ENCODE data around the gene TIGD1.
"Not testable (repeated sequence)": the region's sequence is repeated elsewhere in the genome, so short reads cannot be mapped to it uniquely, and the experiment has no call there.

Gene TIGD1

DNA sequence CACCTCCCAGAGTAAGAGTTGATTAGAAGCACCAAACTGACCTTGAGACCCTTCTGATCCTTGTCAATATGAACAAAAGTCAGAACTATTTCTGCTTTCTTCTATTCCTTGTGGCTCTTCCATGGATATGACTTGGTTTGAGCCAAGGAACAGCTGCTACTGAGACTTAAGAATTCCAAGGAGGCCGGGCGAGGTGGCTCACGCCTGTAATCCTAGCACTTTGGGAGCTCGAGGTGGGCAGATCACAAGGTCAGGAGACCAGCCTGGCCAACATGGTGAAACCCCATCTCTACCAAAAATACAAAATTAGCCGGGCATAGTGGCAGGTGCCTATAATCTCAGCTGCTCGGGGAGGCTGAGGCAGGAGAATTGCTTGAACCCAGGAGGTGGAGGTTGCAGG lies 20.1 kb upstream of the TIGD1 start:
- not testable (repeated sequence) for DNase-seq (ENCODE audit: low read depth, low spot score)

GRCh38 chr2:232569541-232569940 lies 19.2 kb upstream of the TIGD1 start:
- no peak for DNase-seq (ENCODE audit: low read depth, low spot score)

DNA sequence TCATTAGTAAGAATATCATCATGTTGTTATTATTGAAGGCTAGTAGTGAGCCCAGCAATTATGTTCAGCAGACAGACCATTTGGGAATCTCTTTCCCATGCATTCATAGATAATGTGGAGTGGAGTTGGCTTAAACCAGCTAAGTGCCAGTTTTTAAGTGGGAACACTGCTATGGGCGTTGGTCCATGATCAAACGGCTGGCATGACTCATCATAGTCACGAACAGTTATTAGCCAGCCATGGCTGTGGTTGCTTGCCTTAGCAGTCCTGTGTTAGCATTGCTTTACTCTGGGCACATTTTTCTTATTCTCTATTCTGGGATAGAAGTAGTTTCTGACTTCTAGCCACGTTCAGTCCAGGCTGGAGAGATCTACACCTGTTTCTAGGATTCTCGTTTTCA lies 17.8 kb upstream of the TIGD1 start:
- no peak for DNase-seq (ENCODE audit: low read depth, low spot score)

GRCh38 chr2:232567721-232568120 lies 17.4 kb upstream of the TIGD1 start:
- DNase-seq (ENCODE audit: low read depth, low spot score): no peak

- DNase-seq (ENCODE audit: low read depth, low spot score): no peak
These were observed 13.2 kb upstream of the TIGD1 start for GRCh38 chr2:232563580-232563979.

DNA sequence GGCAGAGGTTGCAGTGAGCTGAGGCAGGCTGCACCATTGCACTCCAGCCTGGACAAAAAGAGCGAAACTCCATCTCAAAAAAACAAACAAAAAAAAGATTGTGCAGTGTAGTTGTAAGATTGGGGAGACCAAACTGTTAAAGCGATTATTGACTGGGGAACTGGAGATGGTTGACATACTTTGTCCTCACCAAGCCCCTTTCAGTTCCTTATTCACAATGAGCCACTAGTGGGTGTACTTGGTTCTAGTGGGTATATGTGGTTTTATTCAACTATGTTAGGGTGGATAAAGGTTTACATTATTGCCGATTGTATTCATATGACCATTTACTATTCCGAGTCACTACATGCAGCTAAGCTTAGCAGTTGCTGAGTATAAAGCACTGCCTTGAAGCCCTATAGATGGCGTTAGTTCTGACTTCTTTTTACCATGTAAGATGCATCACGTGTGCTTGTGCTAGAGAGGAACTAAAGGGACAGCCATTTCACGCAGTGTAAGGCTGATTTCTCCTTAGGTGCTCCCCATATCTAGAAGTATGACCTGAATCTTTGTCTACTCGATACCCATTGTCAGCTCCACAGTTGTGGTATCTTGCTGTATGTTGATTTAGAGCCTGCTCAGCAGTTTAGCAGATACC lies 12.3 kb upstream of the TIGD1 start:
- no peak for DNase-seq (ENCODE audit: low read depth, low spot score)

DNA sequence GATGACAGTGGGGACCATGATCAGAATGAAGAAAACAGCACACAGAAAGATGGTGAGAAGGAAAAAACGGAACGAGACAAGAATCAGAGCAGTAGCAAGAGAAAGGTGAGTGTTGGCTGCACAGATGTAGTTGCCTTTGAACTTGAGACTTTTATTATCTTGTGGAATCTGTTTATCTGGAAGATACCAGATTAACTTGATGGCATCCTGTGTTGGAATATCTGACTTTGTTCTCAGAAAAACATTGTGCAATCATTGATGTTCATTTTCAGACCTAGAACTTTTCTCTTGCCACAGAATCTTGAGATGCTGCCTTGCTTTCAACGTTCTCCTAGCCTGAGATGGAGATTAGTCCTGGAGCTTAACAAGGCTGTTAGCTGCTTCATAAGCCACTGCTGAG lies 6.1 kb upstream of the TIGD1 start:
- DNase-seq (ENCODE audit: low read depth, low spot score): no peak

DNA sequence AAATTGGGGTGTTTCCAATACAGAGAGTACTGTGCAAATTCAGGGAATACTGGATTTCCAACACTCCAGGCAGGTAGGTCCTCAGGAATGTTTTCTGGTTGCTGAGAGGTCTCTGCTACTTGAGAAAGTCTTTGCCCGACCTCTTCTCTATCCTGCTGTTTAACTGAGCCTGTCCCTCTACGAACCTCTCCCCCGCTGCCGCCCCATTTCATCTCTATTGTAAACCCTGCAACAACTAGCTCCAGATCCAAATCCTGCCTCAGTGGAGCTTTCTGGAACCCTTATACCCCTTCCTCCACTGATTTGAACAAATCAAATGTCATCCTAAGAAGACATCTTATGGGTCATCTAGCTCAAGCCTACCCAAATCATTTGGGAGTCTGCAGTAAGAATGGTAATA lies 1.4 kb upstream of the TIGD1 start:
- DNase-seq (ENCODE audit: low read depth, low spot score): no peak

DNA sequence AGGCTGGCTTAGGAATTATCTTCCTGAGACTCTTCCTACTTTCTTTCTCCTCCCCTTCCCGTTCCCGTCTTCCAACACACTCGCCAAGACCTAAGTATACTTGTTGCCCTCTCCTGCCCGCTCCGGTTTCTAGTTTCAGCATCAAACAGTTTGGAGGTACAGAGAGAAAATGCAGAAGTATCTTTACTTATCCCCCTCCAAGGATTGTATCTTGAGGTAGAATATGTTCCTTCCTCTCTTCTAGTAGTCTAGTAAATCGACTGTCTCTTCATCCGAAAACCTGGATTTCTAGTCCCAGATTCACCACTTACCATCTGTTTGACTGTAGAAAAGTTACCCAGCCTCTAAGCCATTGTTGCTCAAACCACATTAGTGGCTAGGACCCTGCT lies 887 bp upstream of the TIGD1 start:
- DNase-seq (ENCODE audit: low read depth, low spot score): no peak

GRCh38 chr2:232549655-232550353 lies 553 bp downstream of the TIGD1 start:
- DNase-seq (ENCODE audit: low read depth, low spot score): no peak

- no peak for DNase-seq (ENCODE audit: low read depth, low spot score)
These were observed 2.4 kb downstream of the TIGD1 start for GRCh38 chr2:232547991-232548390.

- no peak for DNase-seq (ENCODE audit: low read depth, low spot score)
These were observed 4.6 kb downstream of the TIGD1 start for GRCh38 chr2:232545511-232546375.

GRCh38 chr2:232544674-232545073 lies 5.7 kb downstream of the TIGD1 start:
- DNase-seq (ENCODE audit: low read depth, low spot score): no peak

DNA sequence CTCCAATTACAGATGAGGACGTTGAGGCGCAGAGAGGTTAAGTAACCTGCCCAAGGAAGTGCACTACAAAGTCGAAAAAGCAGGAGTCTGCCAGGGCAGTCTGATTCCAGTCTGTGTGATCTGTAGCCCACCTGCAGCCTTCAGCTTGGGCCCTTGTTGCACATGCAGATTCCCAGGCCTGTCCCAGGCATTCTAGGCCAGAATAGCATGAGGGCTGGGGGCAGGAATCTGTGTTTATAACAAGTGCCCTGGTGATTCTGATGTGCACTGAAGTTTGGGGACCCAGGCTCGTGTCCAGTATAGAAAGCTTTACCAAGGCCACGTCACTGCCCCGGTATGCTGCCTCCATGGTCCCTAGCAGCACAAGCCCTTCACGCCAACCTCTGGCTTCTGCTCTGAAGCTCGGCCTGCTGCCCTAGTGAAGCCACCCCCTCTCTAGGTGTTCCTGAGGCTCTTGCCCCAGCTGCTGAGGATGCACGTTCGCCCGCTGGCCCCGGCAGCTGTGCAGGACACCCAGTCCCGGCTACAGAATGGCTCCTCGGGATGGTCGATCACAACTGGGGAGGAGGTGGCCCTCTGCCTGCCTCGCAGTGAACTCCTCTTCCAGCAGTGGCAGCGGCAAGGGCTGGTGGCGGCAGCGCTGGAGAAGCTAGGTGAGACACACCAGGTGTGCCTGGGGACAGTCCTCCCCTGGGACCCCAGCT lies 6.3 kb downstream of the TIGD1 start:
- no peak for DNase-seq (ENCODE audit: low read depth, low spot score)

GRCh38 chr2:232543491-232543890 lies 6.9 kb downstream of the TIGD1 start:
- DNase-seq (ENCODE audit: low read depth, low spot score): no peak

- no peak for DNase-seq (ENCODE audit: low read depth, low spot score)
These were observed 7.5 kb downstream of the TIGD1 start for GRCh38 chr2:232542715-232543467.

DNA sequence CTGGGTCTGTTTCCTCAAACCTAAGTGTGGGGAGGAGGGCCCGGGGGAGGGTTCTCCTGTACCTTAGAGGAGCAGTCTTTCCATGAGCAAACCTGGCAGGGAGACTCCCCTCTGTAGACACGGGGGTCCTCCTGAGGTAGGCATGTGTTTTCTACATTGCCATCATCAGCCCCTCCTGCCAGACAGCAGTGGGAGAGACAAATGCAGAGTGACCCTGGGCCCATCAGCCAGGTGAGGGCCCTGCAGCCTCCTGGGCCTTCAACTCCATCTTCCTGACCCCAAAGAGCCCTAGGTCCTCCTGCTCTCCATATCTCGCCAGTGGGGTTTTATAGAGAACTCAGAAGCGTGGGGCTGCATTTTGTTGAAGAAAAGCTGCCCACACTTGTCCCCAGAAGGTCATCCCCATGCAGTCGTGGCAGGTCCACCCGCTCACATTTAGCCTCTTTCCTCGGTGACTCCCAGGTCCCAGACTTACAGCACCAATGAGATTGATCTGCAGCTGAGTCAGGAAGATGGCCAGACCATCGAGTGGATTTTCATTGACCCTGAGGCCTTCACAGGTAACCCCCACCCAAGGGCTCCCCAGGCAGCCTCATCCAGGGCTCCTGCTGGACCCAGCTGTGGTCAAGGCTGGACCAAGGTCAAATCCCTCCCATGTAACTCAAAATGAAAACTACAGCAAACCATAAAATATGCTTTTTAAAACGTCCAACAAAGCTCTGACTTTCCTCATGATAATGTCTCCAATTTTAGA lies 8.2 kb downstream of the TIGD1 start:
- no peak for DNase-seq (ENCODE audit: low read depth, low spot score)

- no peak for DNase-seq (ENCODE audit: low read depth, low spot score)
These were observed 9.0 kb downstream of the TIGD1 start for GRCh38 chr2:232541195-232541960.

DNA sequence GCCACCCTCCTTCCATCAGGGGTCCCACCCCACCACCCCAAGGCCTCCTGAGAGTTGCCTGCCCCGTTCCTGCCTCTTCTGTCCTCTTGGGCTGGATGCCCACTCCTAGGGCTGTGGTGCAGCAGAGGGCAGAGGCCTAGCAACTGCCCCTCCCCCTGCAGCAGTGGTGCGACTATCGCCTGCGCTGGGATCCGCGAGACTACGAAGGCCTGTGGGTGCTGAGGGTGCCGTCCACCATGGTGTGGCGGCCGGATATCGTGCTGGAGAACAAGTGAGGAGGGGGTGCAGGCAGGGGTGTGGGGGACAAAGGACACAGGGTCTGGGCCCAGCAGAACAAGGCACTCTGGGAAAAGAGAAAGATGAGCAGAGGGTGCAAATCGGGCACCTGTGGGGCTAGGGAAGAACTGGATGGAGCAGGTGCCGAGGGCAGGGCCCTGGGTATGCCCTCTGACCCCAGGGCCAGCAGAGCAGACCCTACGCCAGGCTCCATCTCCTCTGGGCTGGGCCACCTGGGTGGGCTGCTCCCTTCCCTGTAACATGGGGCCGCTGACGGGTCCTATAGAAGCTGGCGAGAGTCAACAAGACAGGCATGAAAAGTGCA lies 9.8 kb downstream of the TIGD1 start:
- DNase-seq (ENCODE audit: low read depth, low spot score): no peak

Measured in ELF-1 (cell line).